Right lobe of liver (tissue), 4 donors: ENCODE measurements around the gene USP14.

Experiments
- POLR2A ChIP-seq: fragments of 450-650 bp; IDR thresholded peaks from one replicate; pipeline ENCODE4 v1.6.1; 2017; ENCODE audit warnings: antibody characterized with exemption, mild to moderate bottlenecking
- TF ChIP-seq, protein P1 (sequence below), 4 donors: fragments of 200-600 bp in 3 of 4; fragments of 450-650 bp in 1 of 4; IDR thresholded peaks; one replicate each; pipeline versions ENCODE4 v1.5.1 to v1.8.0; 2016 to 2022; ENCODE audit warnings: antibody characterized with exemption in 4 of 4, mild to moderate bottlenecking in 2 of 4
- donor health status: DM: no; HTN: no; CAD: no.
- donor health status: DM: no; HTN: no; CAD: no.
- donor health status: DM: no; HTN: yes; CAD: no.

DNA sequence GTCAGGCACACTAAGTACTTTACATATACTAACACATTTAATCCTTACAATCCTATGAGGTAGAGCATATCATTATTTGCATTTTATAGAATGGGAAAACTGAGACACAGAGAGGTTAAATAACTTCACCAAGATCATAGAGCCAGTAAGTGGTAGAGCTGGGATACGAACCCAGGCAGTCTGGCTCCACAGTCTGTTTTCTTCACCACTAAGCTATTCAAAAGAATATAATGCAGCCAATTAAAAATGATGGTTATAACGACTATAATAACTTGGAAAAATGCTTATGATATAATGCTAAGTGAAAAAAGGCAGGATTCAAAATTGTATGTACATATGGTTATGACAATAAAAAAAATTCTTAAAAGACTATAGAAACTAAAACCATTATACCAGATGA, 102.2 kb downstream of the USP14 start:
- TF ChIP-seq, protein P1, sequence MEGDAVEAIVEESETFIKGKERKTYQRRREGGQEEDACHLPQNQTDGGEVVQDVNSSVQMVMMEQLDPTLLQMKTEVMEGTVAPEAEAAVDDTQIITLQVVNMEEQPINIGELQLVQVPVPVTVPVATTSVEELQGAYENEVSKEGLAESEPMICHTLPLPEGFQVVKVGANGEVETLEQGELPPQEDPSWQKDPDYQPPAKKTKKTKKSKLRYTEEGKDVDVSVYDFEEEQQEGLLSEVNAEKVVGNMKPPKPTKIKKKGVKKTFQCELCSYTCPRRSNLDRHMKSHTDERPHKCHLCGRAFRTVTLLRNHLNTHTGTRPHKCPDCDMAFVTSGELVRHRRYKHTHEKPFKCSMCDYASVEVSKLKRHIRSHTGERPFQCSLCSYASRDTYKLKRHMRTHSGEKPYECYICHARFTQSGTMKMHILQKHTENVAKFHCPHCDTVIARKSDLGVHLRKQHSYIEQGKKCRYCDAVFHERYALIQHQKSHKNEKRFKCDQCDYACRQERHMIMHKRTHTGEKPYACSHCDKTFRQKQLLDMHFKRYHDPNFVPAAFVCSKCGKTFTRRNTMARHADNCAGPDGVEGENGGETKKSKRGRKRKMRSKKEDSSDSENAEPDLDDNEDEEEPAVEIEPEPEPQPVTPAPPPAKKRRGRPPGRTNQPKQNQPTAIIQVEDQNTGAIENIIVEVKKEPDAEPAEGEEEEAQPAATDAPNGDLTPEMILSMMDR (IDR thresholded peaks at IDR 0.05) = no peak
- no peak for TF ChIP-seq POLR2A
